ENCODE results near the gene APOBEC3G.
"Not testable (repeated sequence)": the region's sequence is repeated elsewhere in the genome, so short reads cannot be mapped to it uniquely, and the experiment has no call there.

DNA sequence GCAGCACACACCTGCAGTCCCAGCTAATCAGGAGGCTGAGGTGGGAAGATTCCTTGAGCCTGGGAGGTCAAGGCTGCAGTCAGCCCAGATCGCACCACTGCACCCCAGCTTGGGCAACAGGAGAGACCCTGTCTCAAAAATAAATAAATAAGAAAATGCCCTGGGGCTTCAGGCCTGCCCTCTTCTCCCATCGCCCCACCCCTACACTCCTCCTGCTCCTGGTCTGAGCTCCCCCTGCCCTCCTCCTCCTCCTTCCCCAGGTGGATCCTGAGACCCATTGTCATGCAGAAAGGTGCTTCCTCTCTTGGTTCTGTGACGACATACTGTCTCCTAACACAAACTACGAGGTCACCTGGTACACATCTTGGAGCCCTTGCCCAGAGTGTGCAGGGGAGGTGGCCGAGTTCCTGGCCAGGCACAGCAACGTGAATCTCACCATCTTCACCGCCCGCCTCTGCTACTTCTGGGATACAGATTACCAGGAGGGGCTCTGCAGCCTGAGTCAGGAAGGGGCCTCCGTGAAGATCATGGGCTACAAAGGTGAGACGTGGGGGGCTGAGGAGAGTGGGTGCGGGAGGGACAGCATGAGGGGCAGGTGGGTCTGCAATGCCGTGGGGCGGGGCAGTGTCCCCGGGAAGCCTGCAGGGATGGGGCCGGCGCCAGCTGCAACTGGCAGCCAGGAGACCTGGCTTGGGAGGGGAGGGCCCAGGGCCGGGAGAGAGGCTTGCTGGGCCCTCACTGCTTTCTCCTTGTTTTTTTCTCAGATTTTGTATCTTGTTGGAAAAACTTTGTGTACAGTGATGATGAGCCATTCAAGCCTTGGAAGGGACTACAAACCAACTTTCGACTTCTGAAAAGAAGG, 45.4 kb upstream of the APOBEC3G start:
- not testable (repeated sequence) for TF ChIP-seq POLR2AphosphoS5 (IDR thresholded peaks at IDR 0.05; ENCODE audit: low read depth, low read length); TAF1 (IDR thresholded peaks at IDR 0.05; ENCODE audit: borderline replicate concordance, low read depth, low read length); POLR2A (IDR thresholded peaks at IDR 0.05; ENCODE audit: low read depth, low read length)
